ENCODE results near the gene SLC35G2.

- no peak for TF ChIP-seq EZH2 (IDR thresholded peaks at IDR 0.05)
- no peak for TF ChIP-seq POLR2AphosphoS5 (IDR thresholded peaks at IDR 0.05; ENCODE audit: borderline replicate concordance, low read depth, low read length)
- no peak for TF ChIP-seq FOXP2 (optimal IDR thresholded peaks at IDR 0.05; ENCODE audit: control extremely low read depth, extremely low read length, insufficient read depth)
Measured at GRCh38 chr3:136899622-136900158, 80.8 kb downstream of the SLC35G2 start.
